ENCODE results near the gene RGS10.

DNA sequence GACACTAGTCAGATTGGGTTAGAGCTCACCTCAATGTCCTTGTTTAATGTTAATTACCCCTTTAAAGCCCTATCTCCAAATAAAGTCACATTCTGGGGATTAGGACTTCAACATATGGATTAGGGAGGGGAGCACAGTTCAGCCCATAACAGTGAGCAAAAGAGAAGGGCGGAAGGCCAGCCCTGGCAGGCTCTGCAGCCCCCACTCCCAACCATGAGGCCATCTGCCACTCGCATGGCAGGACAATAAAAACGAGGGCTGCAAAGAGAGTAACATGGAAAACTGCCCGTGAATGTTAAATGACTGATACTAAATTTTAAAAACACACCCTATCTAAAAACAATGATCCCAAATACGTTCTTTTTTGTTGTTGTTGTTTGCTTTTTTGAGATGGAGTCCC lies 38.7 kb downstream of the RGS10 start:
- TF ChIP-seq POLR2A (IDR thresholded peaks at IDR 0.05; ENCODE audit: low read length) (no peak), GATA1 (IDR thresholded peaks at IDR 0.05; ENCODE audit: low read depth, low read length) (no peak)
